Activated T-helper 17 cell treated with anti-CD3 and anti-CD28 coated beads, Interleukin-2, amount 50 U/mL, for 72 hours (primary cell): ENCODE measurements around the gene LETM1. TPM values are rescaled to one million over a fixed set of nuclear protein-coding genes. Genes with fewer than 3 reads are reported as not detected.
"Not testable (repeated sequence)": the region's sequence is repeated elsewhere in the genome, so short reads cannot be mapped to it uniquely, and the experiment has no call there.

Experiments
- ATAC-seq: fragments of 150-1000 bp; cut with Tn5 transposase; replicated peaks from 2 replicates; pipeline ENCODE4 v1.10.0; 2021; ENCODE audit warnings: mild to moderate bottlenecking, moderate library complexity
- H3K27ac Mint-ChIP-seq: one replicate; pipeline ENCODE4 v1.8.0; 2022; ENCODE audit warnings: mixed read lengths
- H3K27me3 Mint-ChIP-seq: one replicate; pipeline ENCODE4 v1.8.0; 2022; ENCODE audit warnings: mixed read lengths
- H3K36me3 Mint-ChIP-seq: one replicate; pipeline ENCODE4 v1.8.0; 2022; ENCODE audit warnings: low read depth, mild to moderate bottlenecking, mixed read lengths
- H3K4me1 Mint-ChIP-seq: one replicate; pipeline ENCODE4 v1.8.0; 2022; ENCODE audit warnings: mixed read lengths
- H3K4me3 Mint-ChIP-seq: one replicate; pipeline ENCODE4 v1.8.0; 2022; ENCODE audit warnings: mild to moderate bottlenecking, mixed read lengths
- H3K9me3 Mint-ChIP-seq: one replicate; pipeline ENCODE4 v1.8.0; 2022; ENCODE audit warnings: mixed read lengths
- total RNA-seq, 2 donors: library from RNA; stranded (reverse); gene quantifications; one replicate each; pipeline ENCODE4 v1.2.3, GENCODE V29; 2022

The LETM1 gene
- total RNA-seq, 2 donors from 2014 or later = 21.3 to 71.0 TPM

DNA sequence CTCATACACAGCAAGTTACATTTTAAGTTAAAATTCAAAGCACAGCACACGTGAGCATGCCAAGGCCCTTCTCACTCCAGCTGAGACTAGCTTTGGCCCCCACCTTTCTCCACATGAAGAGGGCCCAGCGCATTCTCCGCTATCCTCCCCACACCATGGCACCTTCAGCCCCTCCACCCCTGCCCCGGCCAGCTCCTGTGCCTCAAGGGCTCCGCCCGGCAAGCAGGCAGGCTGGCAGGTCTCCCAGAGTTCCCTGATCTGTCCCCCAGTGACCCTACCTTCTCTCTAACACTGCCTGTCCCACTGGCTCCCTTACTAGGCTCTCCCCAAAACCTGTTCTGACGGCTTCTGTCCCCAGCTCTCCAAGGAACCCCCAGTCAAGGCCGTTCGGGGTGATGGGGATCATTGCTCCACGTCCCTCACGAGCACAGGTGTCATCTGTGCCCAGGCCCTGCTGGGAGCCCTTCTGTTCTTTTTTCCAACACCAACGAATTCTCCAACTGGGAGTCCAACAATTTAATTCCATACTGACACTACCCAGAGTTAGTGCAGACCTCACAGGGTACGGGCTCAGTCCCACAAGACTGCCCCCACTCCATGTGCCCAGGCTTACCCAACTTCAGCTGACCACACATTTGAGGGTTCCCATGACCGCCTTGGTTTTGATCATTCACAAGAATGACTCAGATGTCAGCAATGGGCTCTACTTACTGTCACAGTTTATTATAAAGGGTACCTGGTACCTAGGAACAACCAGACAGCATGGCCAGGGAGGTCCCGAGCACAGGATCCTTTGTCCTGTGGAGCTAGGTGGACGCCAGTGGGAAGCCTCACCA, 4.2 kb downstream of the LETM1 start:
- H3K27me3 Mint-ChIP-seq = no peaks in the 10 kb centered on the region
- peak overlapping the region; percentile 83 for H3K27ac Mint-ChIP-seq
- H3K4me3 Mint-ChIP-seq = no peak overlapping the region
- H3K4me1 Mint-ChIP-seq = peaks cover 17% of the 10 kb centered on the region
- H3K36me3 Mint-ChIP-seq = peaks cover 31% of the 10 kb centered on the region
- no peaks in the 10 kb centered on the region for H3K9me3 Mint-ChIP-seq
- no peak for ATAC-seq

DNA sequence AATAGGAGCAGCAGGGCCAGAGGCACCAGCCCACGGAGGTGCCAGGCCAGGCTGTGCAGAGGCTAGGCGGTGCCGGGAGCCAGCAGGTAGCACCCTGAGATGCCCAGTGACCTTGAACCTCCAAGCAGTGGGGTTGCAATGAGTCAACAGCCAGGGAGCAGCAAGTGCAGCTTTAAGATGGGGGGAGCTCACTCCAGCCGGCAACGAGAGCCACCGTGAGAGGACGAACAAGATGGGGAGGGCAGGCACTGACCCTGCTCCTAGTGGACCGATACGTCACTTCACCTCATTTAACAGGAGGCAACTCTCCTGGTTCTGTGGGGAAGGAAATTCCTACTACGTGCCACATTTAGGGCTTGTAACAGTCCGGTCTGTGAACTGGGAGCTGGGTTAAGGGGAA, 4.8 kb downstream of the LETM1 start:
- Mint-ChIP-seq H3K4me3 (no peak overlapping the region), H3K27ac (no peak overlapping the region), H3K9me3 (no peaks in the 10 kb centered on the region), H3K4me1 (peaks cover 17% of the 10 kb centered on the region), H3K36me3 (peaks cover 37% of the 10 kb centered on the region), H3K27me3 (no peaks in the 10 kb centered on the region)
- no peak for ATAC-seq

DNA sequence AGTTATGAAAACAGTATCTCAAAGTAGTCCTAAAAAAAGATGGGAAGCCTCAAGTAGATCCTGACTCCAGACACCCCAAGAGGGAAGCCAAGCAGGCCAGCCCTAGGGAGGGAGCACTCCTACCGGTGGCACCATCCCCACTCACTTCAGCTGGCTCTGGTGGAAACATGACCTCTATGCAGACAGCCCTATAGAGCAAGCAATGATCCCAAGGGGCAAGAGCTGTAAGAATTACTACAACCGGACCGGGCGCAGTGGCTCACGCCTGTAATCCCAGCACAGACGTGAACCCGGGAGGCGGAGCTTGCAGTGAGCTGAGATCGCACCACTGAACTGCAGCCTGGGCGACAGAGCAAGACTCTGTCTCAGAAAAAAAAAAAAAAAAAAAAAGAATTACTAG, 5.7 kb downstream of the LETM1 start:
- no peak overlapping the region for H3K27ac Mint-ChIP-seq
- no peak overlapping the region for H3K4me3 Mint-ChIP-seq
- H3K27me3 Mint-ChIP-seq = no peaks in the 10 kb centered on the region
- ATAC-seq = no peak
- no peaks in the 10 kb centered on the region for H3K9me3 Mint-ChIP-seq
- peaks cover 17% of the 10 kb centered on the region for H3K4me1 Mint-ChIP-seq
- peaks cover 46% of the 10 kb centered on the region for H3K36me3 Mint-ChIP-seq

DNA sequence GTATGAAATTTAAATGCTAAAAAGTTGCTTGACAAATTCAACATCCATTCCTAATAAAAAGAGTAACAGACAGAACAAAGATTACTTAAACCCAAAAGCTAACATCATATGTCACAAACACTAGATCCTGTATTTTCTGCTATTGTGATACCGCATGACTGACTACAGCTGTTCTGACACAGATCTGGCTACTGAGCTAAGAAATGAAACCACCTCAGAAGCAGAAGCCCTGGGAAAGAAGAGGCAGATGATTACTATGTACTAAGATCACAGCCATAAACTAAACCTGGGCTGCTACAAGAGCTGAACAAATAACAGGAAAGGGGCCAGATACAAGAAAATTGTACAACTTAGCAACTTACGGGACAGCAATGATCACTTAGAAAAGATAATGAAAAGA, 9.4 kb downstream of the LETM1 start:
- Mint-ChIP-seq H3K9me3 (no peaks in the 10 kb centered on the region), H3K4me1 (no peaks in the 10 kb centered on the region), H3K27me3 (no peaks in the 10 kb centered on the region), H3K27ac (no peak overlapping the region), H3K36me3 (peaks cover 65% of the 10 kb centered on the region), H3K4me3 (no peak overlapping the region)
- ATAC-seq = no peak

DNA sequence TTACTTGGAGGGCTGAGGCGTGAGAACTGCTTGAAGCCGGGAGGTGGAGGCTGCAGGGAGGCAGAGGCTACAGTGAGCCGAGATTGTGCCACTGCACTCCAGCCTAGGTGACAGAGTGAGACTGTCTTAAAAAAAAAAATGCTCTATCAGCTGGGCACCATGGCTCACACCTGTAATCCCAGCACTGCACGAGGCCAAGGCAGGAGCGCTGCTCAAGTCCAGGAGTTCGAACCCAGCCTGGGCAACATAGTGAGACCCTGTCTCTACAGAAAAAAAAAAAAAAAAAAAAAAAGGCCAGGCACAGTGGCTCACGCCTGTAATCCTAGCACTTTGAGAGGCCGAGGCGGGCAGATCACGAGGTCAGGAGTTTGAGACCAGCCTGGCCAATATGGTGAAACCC, 11.3 kb downstream of the LETM1 start:
- H3K27me3 Mint-ChIP-seq, H3K4me3 Mint-ChIP-seq, ATAC-seq, H3K9me3 Mint-ChIP-seq, H3K4me1 Mint-ChIP-seq, H3K27ac Mint-ChIP-seq: not testable (repeated sequence)
- peaks cover 85% of the 10 kb centered on the region for H3K36me3 Mint-ChIP-seq

DNA sequence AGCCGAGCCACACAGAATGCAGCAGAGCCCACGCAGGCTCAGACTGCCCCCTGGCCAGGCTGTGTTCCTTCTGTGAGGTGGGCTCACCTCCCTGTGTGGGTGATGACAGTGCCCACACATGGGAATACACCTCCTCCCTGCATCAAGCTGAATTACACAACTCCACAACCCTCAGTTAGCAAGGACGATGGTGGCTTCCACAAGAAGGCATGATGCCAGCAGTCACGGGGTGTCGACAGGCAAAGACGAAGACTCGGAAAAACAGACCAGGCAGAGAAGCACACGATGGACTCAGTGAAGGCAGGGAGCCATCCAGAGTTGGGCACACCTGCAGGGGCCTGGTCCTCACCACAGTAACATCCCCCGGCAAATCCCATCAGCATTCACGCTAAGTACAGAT, 12.1 kb downstream of the LETM1 start:
- Mint-ChIP-seq H3K4me3 (no peak overlapping the region), H3K27ac (no peak overlapping the region), H3K9me3 (no peaks in the 10 kb centered on the region), H3K4me1 (no peaks in the 10 kb centered on the region), H3K36me3 (peaks cover 91% of the 10 kb centered on the region), H3K27me3 (no peaks in the 10 kb centered on the region)
- no peak for ATAC-seq

DNA sequence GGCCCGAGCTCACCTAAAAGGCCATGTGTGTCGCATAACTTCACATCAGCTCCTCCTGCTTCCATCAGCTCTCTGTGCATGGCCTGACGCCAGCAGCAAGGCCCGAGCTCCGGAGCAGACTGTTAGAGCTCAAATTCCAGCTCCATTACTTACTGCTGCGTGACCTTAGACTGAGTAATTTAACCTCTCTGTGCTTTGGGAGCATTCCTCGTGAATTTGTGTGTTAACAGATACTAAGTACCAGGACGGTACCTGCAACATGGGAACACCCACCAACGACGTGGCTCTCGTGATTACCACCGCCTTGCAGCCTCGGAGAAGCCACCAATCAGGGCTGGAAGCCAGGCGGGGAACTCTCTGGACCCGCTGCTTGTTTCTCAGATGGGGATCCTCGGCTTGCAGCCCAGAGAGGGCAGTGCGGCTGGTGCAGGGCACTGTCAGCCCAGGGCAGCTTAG, 12.9 kb downstream of the LETM1 start:
- no peak overlapping the region for H3K4me3 Mint-ChIP-seq
- H3K27me3 Mint-ChIP-seq = no peaks in the 10 kb centered on the region
- H3K4me1 Mint-ChIP-seq = no peaks in the 10 kb centered on the region
- no peak for ATAC-seq
- no peaks in the 10 kb centered on the region for H3K9me3 Mint-ChIP-seq
- peaks cover 95% of the 10 kb centered on the region for H3K36me3 Mint-ChIP-seq
- no peak overlapping the region for H3K27ac Mint-ChIP-seq

DNA sequence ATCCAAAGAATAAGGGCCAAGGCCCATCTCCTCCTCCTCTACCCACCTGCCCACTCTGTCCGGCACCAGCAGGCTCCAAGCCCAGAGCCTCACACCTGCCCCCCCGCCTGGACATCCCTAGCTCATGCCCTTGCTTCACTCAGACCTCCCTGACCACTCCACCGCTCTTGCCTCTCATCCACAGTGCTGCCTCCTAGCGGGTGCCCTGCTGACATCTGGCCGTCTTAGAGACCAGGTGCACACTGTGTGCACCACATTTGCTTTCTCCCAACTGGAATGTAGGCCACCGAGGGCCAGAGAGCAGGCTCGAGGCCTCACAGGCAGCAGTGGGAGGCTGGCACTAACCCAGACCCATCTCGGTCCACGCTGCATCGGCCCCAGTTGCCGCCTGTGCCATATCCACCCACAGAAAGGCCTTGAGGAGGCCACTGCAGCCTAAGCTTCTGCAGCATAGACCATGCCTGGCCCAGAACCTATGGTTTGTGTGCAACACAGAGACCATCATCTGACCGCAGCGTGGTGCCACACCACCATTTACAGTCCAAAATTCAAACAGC, 13.5 kb downstream of the LETM1 start:
- no peaks in the 10 kb centered on the region for H3K4me1 Mint-ChIP-seq
- H3K9me3 Mint-ChIP-seq = no peaks in the 10 kb centered on the region
- no peak for ATAC-seq
- H3K27me3 Mint-ChIP-seq = no peaks in the 10 kb centered on the region
- no peak overlapping the region for H3K4me3 Mint-ChIP-seq
- H3K36me3 Mint-ChIP-seq = peaks cover 99% of the 10 kb centered on the region
- H3K27ac Mint-ChIP-seq = no peak overlapping the region

DNA sequence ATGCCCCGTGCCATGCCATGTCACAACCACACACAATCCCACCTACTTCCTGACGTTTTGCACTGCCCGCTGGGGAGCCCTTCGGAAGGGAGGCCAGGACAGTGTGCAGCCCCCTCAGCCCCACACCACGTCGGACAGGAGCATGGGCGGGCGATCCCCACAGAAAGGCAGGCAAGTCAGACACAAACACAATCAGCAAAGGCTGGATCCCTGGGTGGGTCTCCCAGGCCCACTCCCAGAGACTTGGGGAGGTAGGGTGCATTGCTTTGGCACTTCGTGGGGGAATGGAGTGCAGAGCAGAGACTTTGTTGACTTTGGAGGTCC, 14.1 kb downstream of the LETM1 start:
- no peak for ATAC-seq
- no peak overlapping the region for H3K27ac Mint-ChIP-seq
- no peaks in the 10 kb centered on the region for H3K27me3 Mint-ChIP-seq
- no peak overlapping the region for H3K4me3 Mint-ChIP-seq
- no peaks in the 10 kb centered on the region for H3K4me1 Mint-ChIP-seq
- H3K9me3 Mint-ChIP-seq = no peaks in the 10 kb centered on the region
- H3K36me3 Mint-ChIP-seq = peaks cover 99% of the 10 kb centered on the region

DNA sequence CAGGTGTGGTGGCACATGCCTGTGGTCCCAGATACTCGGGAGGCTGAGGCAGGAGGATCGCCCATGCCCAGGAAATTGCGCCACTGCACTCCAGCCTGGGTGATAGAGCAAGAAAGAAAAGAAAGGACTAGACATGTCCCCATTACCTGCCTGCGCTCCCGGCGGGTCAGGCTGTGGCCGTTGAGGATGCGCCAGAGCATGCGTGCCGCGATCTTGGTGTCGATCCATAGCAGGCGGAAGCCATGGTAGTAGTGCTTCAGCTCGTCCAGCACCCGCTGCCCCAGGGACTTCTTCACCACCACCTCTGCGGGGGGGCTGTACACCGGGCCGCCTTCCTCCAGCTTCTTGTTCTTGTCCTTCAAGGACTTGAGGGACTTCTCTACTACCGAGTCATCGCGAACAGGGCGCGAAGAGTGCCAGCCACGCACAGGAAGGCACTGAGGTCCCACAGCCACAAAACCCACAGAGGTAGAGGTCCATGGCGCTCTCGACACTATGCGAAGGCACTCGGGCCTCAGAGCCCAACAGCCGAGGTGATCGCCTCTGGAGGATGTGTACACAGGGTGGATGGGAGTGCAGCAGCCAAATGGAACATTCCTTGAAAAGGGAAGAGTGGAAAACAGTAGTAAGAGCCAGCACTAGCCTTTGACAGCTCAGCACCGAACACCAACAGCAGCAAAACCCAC, 14.6 kb downstream of the LETM1 start:
- no peaks in the 10 kb centered on the region for H3K4me1 Mint-ChIP-seq
- ATAC-seq = no peak
- no peak overlapping the region for H3K4me3 Mint-ChIP-seq
- no peaks in the 10 kb centered on the region for H3K27me3 Mint-ChIP-seq
- no peaks in the 10 kb centered on the region for H3K9me3 Mint-ChIP-seq
- no peak overlapping the region for H3K27ac Mint-ChIP-seq
- H3K36me3 Mint-ChIP-seq = peaks cover 96% of the 10 kb centered on the region

DNA sequence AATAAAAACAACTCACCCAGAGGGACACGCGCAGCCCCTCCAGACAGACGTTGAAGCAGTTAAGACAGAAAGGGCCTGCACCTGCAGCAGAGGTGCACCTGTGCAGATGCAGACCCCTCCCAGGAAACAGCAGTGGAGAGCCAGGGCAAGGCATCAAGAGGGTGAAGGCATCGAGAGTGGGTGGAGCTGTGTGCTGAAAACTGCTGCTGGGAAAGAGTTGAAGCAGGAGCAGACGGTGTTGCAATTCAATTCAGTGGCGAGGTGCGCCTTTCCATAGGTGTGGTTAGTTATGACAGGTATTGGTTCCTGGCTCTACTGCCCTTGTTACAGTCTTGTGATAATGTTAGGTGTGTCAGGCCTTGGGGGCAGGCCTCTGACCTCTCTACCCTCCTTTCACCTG, 16.7 kb downstream of the LETM1 start:
- no peak overlapping the region for H3K4me3 Mint-ChIP-seq
- no peaks in the 10 kb centered on the region for H3K9me3 Mint-ChIP-seq
- H3K27me3 Mint-ChIP-seq = no peaks in the 10 kb centered on the region
- no peak overlapping the region for H3K27ac Mint-ChIP-seq
- no peak for ATAC-seq
- peaks cover 96% of the 10 kb centered on the region for H3K36me3 Mint-ChIP-seq
- no peaks in the 10 kb centered on the region for H3K4me1 Mint-ChIP-seq

DNA sequence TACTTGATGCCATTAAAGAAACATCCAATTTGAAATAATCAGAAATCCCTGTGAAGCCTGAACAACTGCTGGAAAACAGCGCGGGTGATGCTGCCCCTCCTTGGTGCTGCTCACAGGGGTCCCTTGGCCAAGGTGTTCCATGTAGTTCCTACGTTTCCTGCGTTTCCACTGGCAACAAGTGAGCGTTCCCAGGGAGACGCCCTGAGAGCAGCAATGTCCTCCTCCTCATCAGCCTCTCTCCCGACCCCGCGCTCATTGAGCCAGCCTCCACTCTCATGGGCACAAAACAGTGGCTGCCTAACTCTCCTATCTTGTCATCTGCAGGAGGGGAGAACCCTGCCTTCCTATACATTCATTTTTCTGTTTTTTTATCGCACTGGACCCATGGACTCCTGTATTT, 18.9 kb downstream of the LETM1 start:
- no peak for ATAC-seq
- no peak overlapping the region for H3K27ac Mint-ChIP-seq
- H3K9me3 Mint-ChIP-seq = no peaks in the 10 kb centered on the region
- H3K4me1 Mint-ChIP-seq = no peaks in the 10 kb centered on the region
- H3K27me3 Mint-ChIP-seq = no peaks in the 10 kb centered on the region
- no peak overlapping the region for H3K4me3 Mint-ChIP-seq
- peaks cover 92% of the 10 kb centered on the region for H3K36me3 Mint-ChIP-seq

DNA sequence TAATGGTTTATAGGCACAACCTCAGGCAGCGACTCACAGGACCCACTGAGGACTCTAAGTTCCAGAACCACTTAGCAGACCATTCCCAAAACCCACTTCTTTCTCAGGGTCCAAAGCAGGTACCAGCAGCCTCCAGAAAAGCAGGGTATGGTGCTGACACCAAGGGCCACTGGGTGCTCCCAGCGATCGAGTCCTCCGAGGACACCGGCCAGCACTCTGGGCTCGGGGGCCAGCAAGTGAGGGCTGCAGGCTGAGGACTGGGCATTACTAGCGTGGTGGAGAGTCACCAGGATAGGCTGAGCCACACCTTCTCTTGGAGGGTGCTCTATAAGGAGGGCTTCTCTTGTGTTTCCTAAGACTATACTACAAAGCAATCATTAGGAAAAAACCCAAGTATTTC, 19.3 kb downstream of the LETM1 start:
- H3K36me3 Mint-ChIP-seq = peaks cover 92% of the 10 kb centered on the region
- H3K4me3 Mint-ChIP-seq = no peak overlapping the region
- no peak overlapping the region for H3K27ac Mint-ChIP-seq
- no peaks in the 10 kb centered on the region for H3K9me3 Mint-ChIP-seq
- no peaks in the 10 kb centered on the region for H3K4me1 Mint-ChIP-seq
- ATAC-seq = no peak
- H3K27me3 Mint-ChIP-seq = no peaks in the 10 kb centered on the region

DNA sequence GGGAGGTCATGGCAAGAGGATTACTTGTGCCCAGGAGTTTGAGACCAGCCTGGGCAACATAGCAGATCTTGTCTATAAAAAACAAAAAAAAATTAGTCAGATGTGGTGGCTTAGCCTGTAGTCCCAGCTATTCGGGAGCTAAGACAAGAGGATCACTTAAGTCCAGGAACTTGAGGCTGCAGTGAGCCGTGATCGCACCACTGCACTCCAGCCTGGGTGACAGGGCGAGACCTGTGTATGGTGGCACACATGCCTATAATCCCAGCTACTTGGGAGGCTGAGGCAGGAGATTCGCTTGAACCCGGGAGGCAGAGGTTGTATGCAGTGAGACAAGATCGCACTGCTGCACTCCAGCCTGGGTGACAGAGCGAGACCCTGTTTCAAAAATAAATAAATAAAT, 20.1 kb downstream of the LETM1 start:
- not testable (repeated sequence) for H3K4me3 Mint-ChIP-seq, H3K27me3 Mint-ChIP-seq, H3K27ac Mint-ChIP-seq, H3K4me1 Mint-ChIP-seq, H3K9me3 Mint-ChIP-seq, ATAC-seq
- H3K36me3 Mint-ChIP-seq = peaks cover 92% of the 10 kb centered on the region
